ENCODE results near the gene ZMYND8.
"Not testable (repeated sequence)": the region's sequence is repeated elsewhere in the genome, so short reads cannot be mapped to it uniquely, and the experiment has no call there.

The ZMYND8 gene

DNA sequence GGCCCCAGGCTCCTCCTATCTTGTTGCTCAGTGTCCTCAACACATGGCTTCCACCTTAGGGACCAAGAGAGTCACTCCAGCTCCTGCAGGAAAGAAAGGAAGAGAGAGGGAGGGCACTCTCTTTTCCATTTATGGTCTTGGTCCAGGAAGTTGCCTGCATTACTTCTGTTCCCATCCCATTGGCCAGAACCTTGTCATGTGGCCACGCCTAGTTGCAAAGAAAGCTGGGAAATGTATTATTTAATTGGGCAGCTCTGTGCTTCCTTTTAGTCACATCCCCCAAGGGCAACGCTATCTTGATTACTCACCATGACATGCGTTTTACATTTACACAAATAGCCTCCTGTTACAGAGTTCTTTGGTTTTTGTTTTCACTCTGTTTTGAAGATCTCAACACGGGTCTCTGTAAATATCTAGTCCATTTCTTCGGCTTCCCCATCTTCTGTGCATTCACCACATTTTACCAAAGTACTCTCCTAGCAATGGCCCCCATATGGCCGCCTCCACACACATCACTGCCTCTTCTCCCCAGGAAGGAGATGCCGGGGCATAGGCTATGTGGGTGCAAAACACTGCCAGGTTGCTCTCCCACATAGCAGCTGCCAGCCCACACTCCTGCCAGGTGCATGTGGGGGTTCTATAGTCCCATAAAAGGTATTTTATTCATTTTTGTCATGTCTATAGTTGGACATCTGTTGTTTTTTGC lies 35.7 kb upstream of the ZMYND8 start:
- no peak for TF ChIP-seq CTCF (IDR thresholded peaks at IDR 0.05; ENCODE audit: borderline replicate concordance, insufficient read depth, low read depth, low read length)
- H3K4me3 ChIP-seq (ENCODE audit: low read depth, low read length) = no peak overlapping the region

DNA sequence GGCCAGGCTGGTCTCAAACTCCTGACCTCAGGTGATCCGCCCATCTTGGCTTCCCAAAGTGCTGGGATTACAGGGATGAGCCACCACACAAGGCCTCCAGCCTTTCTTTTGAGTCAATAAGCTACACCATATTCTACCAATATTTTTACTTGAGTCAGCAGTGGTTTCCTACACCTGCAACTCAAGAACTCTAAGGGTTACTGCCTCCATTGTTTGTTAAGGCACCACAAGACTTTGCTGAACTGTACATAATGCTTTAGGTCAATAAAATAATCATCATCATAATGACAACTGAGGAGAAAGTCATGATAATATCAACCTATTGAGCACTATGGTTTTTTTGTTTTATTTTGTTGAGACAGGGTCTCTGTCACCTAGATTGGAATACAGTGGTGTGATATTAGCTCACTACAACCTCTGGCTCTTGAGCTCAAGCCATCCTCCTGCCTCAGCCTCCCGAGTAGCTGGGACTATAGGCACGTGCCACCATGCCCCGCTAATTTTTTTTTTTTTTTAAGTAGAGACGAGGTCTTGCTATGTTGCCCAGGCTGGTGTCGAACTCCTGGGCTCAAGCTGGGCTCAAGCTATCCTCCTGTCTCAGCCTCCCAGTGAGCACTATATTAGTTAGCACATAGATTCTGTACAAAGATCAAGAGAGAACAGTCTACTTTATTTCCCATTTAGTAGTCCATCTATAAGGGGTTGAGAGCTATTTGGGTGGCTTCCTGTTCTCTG lies 34.9 kb upstream of the ZMYND8 start:
- no peak for TF ChIP-seq CTCF (IDR thresholded peaks at IDR 0.05; ENCODE audit: borderline replicate concordance, insufficient read depth, low read depth, low read length)

GRCh38 chr20:47389867-47390347 lies 33.4 kb upstream of the ZMYND8 start:
- no peak overlapping the region for H3K4me3 ChIP-seq (ENCODE audit: low read depth, low read length)
- no peak for TF ChIP-seq CTCF (IDR thresholded peaks at IDR 0.05; ENCODE audit: borderline replicate concordance, insufficient read depth, low read depth, low read length)

More for the DNA sequence above, 34.9 kb upstream of the ZMYND8 start:
- no peak overlapping the region for H3K4me3 ChIP-seq (ENCODE audit: low read depth, low read length)

- not testable (repeated sequence) for H3K4me3 ChIP-seq (ENCODE audit: low read depth, low read length)
These were observed 29.5 kb upstream of the ZMYND8 start for GRCh38 chr20:47385968-47386367.

GRCh38 chr20:47382746-47383415 lies 26.4 kb upstream of the ZMYND8 start:
- no peak overlapping the region for H3K4me3 ChIP-seq (ENCODE audit: low read depth, low read length)
- TF ChIP-seq CTCF (IDR thresholded peaks at IDR 0.05; ENCODE audit: borderline replicate concordance, insufficient read depth, low read depth, low read length) = no peak

GRCh38 chr20:47380481-47380880 lies 24.0 kb upstream of the ZMYND8 start:
- TF ChIP-seq CTCF (IDR thresholded peaks at IDR 0.05; ENCODE audit: borderline replicate concordance, insufficient read depth, low read depth, low read length) = no peak
- no peak overlapping the region for H3K4me3 ChIP-seq (ENCODE audit: low read depth, low read length)

GRCh38 chr20:47379433-47380150 lies 23.1 kb upstream of the ZMYND8 start:
- no peak overlapping the region for H3K4me3 ChIP-seq (ENCODE audit: low read depth, low read length)
- no peak for TF ChIP-seq CTCF (IDR thresholded peaks at IDR 0.05; ENCODE audit: borderline replicate concordance, insufficient read depth, low read depth, low read length)

Measured in GM12875 (cell line).